ENCODE measurements around the gene FXYD3.
A peak's percentile ranks its signal among the peaks of the same experiment; 100 is the strongest.

Gene FXYD3

GRCh38 chr19:35079826-35080225, 35.8 kb upstream of the FXYD3 start:
- H3K36me3 Mint-ChIP-seq: no peaks in the 10 kb centered on the region
- ATAC-seq: no peak
- no peak overlapping the region for H3K27ac Mint-ChIP-seq
- no peak overlapping the region for H3K4me3 Mint-ChIP-seq
- peaks cover 16% of the 10 kb centered on the region for H3K27me3 Mint-ChIP-seq
- peaks cover 52% of the 10 kb centered on the region for H3K4me1 Mint-ChIP-seq
- no peaks in the 10 kb centered on the region for H3K9me3 Mint-ChIP-seq

GRCh38 chr19:35080613-35081170, 34.9 kb upstream of the FXYD3 start:
- Mint-ChIP-seq H3K4me3 (no peak overlapping the region), H3K27me3 (peaks cover 16% of the 10 kb centered on the region), H3K9me3 (no peaks in the 10 kb centered on the region), H3K4me1 (peaks cover 53% of the 10 kb centered on the region), H3K27ac (no peak overlapping the region), H3K36me3 (no peaks in the 10 kb centered on the region)
- ATAC-seq: no peak

- H3K4me1 Mint-ChIP-seq: peaks cover 58% of the 10 kb centered on the region
- no peak overlapping the region for H3K4me3 Mint-ChIP-seq
- H3K9me3 Mint-ChIP-seq: no peaks in the 10 kb centered on the region
- peaks cover 16% of the 10 kb centered on the region for H3K27me3 Mint-ChIP-seq
- ATAC-seq: no peak
- no peak overlapping the region for H3K27ac Mint-ChIP-seq
- no peaks in the 10 kb centered on the region for H3K36me3 Mint-ChIP-seq
Measured at GRCh38 chr19:35081201-35081600, 34.4 kb upstream of the FXYD3 start.

- peak; percentile 72 for ATAC-seq
- peak overlapping the region; percentile 97 for H3K27ac Mint-ChIP-seq
- H3K4me3 Mint-ChIP-seq: no peak overlapping the region
- no peaks in the 10 kb centered on the region for H3K9me3 Mint-ChIP-seq
- no peaks in the 10 kb centered on the region for H3K27me3 Mint-ChIP-seq
- no peaks in the 10 kb centered on the region for H3K36me3 Mint-ChIP-seq
- peaks cover 60% of the 10 kb centered on the region for H3K4me1 Mint-ChIP-seq
Measured at GRCh38 chr19:35083691-35084508, 31.7 kb upstream of the FXYD3 start.

- H3K27me3 Mint-ChIP-seq: no peaks in the 10 kb centered on the region
- H3K4me3 Mint-ChIP-seq: no peak overlapping the region
- H3K27ac Mint-ChIP-seq: peak overlapping the region; percentile 97
Measured at GRCh38 chr19:35084509-35084762, 31.2 kb upstream of the FXYD3 start.

GRCh38 chr19:35085947-35086346, 29.7 kb upstream of the FXYD3 start:
- peak; percentile 62 for ATAC-seq
- Mint-ChIP-seq H3K4me1 (peaks cover 60% of the 10 kb centered on the region), H3K27ac (peak overlapping the region; percentile 97), H3K4me3 (peak overlapping the region; percentile 51), H3K27me3 (no peaks in the 10 kb centered on the region), H3K9me3 (no peaks in the 10 kb centered on the region), H3K36me3 (no peaks in the 10 kb centered on the region)

More at GRCh38 chr19:35084509-35084762, 31.2 kb upstream of the FXYD3 start:
- Mint-ChIP-seq H3K4me1 (peaks cover 54% of the 10 kb centered on the region), H3K9me3 (no peaks in the 10 kb centered on the region), H3K36me3 (no peaks in the 10 kb centered on the region)
- no peak for ATAC-seq

GRCh38 chr19:35086455-35086854, 29.2 kb upstream of the FXYD3 start:
- Mint-ChIP-seq H3K27me3 (no peaks in the 10 kb centered on the region), H3K36me3 (no peaks in the 10 kb centered on the region), H3K27ac (peak overlapping the region; percentile 97), H3K4me1 (peaks cover 60% of the 10 kb centered on the region), H3K9me3 (no peaks in the 10 kb centered on the region), H3K4me3 (no peak overlapping the region)
- no peak for ATAC-seq

- Mint-ChIP-seq H3K4me3 (no peak overlapping the region), H3K27ac (peak overlapping the region; percentile 97), H3K4me1 (peaks cover 60% of the 10 kb centered on the region), H3K36me3 (no peaks in the 10 kb centered on the region), H3K9me3 (no peaks in the 10 kb centered on the region), H3K27me3 (no peaks in the 10 kb centered on the region)
- no peak for ATAC-seq
Measured at GRCh38 chr19:35087393-35087792, 28.2 kb upstream of the FXYD3 start.

GRCh38 chr19:35088131-35088913, 27.3 kb upstream of the FXYD3 start:
- Mint-ChIP-seq H3K4me1 (peaks cover 58% of the 10 kb centered on the region), H3K27ac (no peak overlapping the region), H3K4me3 (no peak overlapping the region), H3K27me3 (no peaks in the 10 kb centered on the region), H3K36me3 (no peaks in the 10 kb centered on the region), H3K9me3 (no peaks in the 10 kb centered on the region)
- no peak for ATAC-seq

GRCh38 chr19:35089554-35089953, 26.1 kb upstream of the FXYD3 start:
- Mint-ChIP-seq H3K36me3 (no peaks in the 10 kb centered on the region), H3K27me3 (no peaks in the 10 kb centered on the region), H3K9me3 (no peaks in the 10 kb centered on the region), H3K27ac (no peak overlapping the region), H3K4me3 (no peak overlapping the region), H3K4me1 (peaks cover 45% of the 10 kb centered on the region)
- ATAC-seq: no peak

GRCh38 chr19:35090160-35090505, 25.5 kb upstream of the FXYD3 start:
- Mint-ChIP-seq H3K27ac (no peak overlapping the region), H3K4me1 (peaks cover 39% of the 10 kb centered on the region), H3K4me3 (peak overlapping the region; percentile 15), H3K9me3 (no peaks in the 10 kb centered on the region), H3K27me3 (no peaks in the 10 kb centered on the region), H3K36me3 (no peaks in the 10 kb centered on the region)
- ATAC-seq: no peak

- H3K4me1 Mint-ChIP-seq: peaks cover 34% of the 10 kb centered on the region
Measured at GRCh38 chr19:35090506-35091214, 25.0 kb upstream of the FXYD3 start.

GRCh38 chr19:35093430-35093829, 22.2 kb upstream of the FXYD3 start:
- H3K9me3 Mint-ChIP-seq: no peaks in the 10 kb centered on the region

More at GRCh38 chr19:35090506-35091214, 25.0 kb upstream of the FXYD3 start:
- peak; percentile 78 for ATAC-seq
- H3K4me3 Mint-ChIP-seq: peak overlapping the region; percentile 15
- H3K9me3 Mint-ChIP-seq: no peaks in the 10 kb centered on the region
- H3K36me3 Mint-ChIP-seq: no peaks in the 10 kb centered on the region
- no peak overlapping the region for H3K27ac Mint-ChIP-seq
- H3K27me3 Mint-ChIP-seq: peaks cover 1% of the 10 kb centered on the region

GRCh38 chr19:35093941-35094647, 21.5 kb upstream of the FXYD3 start:
- no peak for ATAC-seq
- Mint-ChIP-seq H3K4me3 (no peak overlapping the region), H3K27ac (no peak overlapping the region), H3K4me1 (peaks cover 7% of the 10 kb centered on the region), H3K27me3 (peaks cover 6% of the 10 kb centered on the region), H3K36me3 (no peaks in the 10 kb centered on the region), H3K9me3 (no peaks in the 10 kb centered on the region)

More at GRCh38 chr19:35093430-35093829, 22.2 kb upstream of the FXYD3 start:
- Mint-ChIP-seq H3K27ac (no peak overlapping the region), H3K4me3 (no peak overlapping the region), H3K36me3 (no peaks in the 10 kb centered on the region), H3K27me3 (peaks cover 6% of the 10 kb centered on the region), H3K4me1 (peaks cover 7% of the 10 kb centered on the region)
- no peak for ATAC-seq

GRCh38 chr19:35094656-35095055, 21.0 kb upstream of the FXYD3 start:
- H3K9me3 Mint-ChIP-seq: no peaks in the 10 kb centered on the region
- peaks cover 6% of the 10 kb centered on the region for H3K27me3 Mint-ChIP-seq
- no peaks in the 10 kb centered on the region for H3K36me3 Mint-ChIP-seq
- peaks cover 7% of the 10 kb centered on the region for H3K4me1 Mint-ChIP-seq
- ATAC-seq: no peak
- H3K4me3 Mint-ChIP-seq: no peak overlapping the region
- H3K27ac Mint-ChIP-seq: no peak overlapping the region

Measured in stimulated activated memory B cell treated with anti-CD40 and anti-IgM and Interleukin-4, amounts not matched to agents 10 μg/mL and 1 μg/mL and 100 μg/mL, for 72 hours (primary cell).